Muscle of leg (tissue), 9 donors: ENCODE measurements around the gene DNAI7. TPM values are rescaled to one million over a fixed set of nuclear protein-coding genes. Genes with fewer than 3 reads are reported as not detected.

Experiments
- polyA plus RNA-seq, 8 donors: library from polyadenylated mRNA; unstranded; fragments of 120-200 nt; gene quantifications; one replicate each; pipeline versions ENCODE4 v1.2.1 to v1.2.3, GENCODE V29; 2013; ENCODE audit warnings: inconsistent platforms in 1 of 8, low replicate concordance in 1 of 8; ENCODE audit not compliant: insufficient read length in 8 of 8, insufficient read depth in 1 of 8
- total RNA-seq: library from RNA; stranded (reverse); fragments of 120-200 nt; gene quantifications from one replicate; pipeline ENCODE4 v1.2.4, GENCODE V29; 2013

The DNAI7 gene
- total and polyA plus RNA-seq, 9 donors, result 0.28 to 0.80 (median 0.40) TPM

Other genes starting within 250 kb of the DNAI7 start
- gene BCAT1, start 246.1 kb downstream of the DNAI7 start, total RNA-seq, result 58.1 TPM
- gene BCAT1, start 246.1 kb downstream of the DNAI7 start, polyA plus RNA-seq, result 10 to 100 TPM; 25.4 to 69.5 (median 56.3) TPM
- gene ETFRF1, start 77 bp upstream of the DNAI7 start, total RNA-seq, result 22.7 TPM
- gene ETFRF1, start 77 bp upstream of the DNAI7 start, polyA plus RNA-seq, result 10 to 100 TPM; 20.8 to 26.9 (median 25.2) TPM
- gene KRAS, start 55.8 kb upstream of the DNAI7 start, total RNA-seq, result 10.1 TPM
- 10 to 100 TPM; 14.3 to 25.6 (median 18.7) TPM for gene KRAS, start 55.8 kb upstream of the DNAI7 start, polyA plus RNA-seq